Ovary (tissue), 3 donors: Measurements from ENCODE around the gene PRRT1.

Experiments
- EP300 ChIP-seq: sonication (generic); formaldehyde crosslinking; IDR thresholded peaks from one replicate; pipeline ENCODE4 v1.6.1; 2017; ENCODE audit warnings: antibody characterized with exemption
- POLR2A ChIP-seq: fragments of 450-650 bp; IDR thresholded peaks from one replicate; pipeline ENCODE4 v1.6.1; 2017; ENCODE audit warnings: antibody characterized with exemption, mild to moderate bottlenecking, moderate library complexity
- TF ChIP-seq, protein P1 (sequence below), 3 donors: fragments of 450-650 bp in 2 of 3; fragments of 200-600 bp in 1 of 3; IDR thresholded peaks; one replicate each; pipeline versions ENCODE4 v1.5.1 to v1.8.0; 2016 to 2022; ENCODE audit warnings: antibody characterized with exemption in 3 of 3, mild to moderate bottlenecking in 1 of 3
- donor health status: DM: no; HTN: no; CAD: no.

DNA sequence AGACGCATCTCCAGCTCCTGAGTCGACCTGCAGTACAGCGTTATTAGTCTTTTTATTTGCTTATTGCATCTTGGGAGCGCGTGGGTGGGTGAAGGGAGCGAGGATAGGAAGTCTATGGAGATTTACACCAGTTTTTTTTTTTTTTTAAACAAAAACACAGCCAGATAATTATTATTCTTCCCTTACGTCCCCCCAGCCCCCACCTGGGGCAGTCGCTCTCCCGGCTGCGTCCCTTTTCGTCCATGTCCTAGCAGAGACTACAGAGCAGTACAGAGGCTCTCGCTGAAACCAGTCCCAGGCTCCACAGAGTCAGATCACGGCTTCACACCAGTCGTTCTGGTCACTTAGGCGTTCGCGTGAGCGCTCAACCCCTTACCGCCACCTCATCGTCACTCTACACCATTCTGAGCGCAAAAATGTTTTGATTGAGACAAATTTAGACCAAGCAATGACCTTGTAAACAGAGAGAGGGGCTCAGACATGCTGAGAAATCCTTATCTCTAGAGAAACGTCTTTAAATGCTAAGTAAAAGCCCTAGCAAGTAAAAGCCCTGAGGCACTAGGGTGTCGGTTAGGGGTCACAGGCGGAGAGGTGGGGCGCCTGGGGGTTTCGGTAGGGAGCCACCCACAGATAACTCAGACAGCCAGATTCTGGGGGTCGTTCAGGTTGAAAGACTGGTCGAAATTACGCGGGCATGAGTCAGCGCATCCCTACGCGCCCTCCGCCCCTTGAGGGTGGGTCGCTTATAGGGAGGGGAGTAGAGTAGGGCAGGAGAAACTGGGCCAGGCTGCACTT lies 1.2 kb upstream of the PRRT1 start:
- TF ChIP-seq, protein P1, sequence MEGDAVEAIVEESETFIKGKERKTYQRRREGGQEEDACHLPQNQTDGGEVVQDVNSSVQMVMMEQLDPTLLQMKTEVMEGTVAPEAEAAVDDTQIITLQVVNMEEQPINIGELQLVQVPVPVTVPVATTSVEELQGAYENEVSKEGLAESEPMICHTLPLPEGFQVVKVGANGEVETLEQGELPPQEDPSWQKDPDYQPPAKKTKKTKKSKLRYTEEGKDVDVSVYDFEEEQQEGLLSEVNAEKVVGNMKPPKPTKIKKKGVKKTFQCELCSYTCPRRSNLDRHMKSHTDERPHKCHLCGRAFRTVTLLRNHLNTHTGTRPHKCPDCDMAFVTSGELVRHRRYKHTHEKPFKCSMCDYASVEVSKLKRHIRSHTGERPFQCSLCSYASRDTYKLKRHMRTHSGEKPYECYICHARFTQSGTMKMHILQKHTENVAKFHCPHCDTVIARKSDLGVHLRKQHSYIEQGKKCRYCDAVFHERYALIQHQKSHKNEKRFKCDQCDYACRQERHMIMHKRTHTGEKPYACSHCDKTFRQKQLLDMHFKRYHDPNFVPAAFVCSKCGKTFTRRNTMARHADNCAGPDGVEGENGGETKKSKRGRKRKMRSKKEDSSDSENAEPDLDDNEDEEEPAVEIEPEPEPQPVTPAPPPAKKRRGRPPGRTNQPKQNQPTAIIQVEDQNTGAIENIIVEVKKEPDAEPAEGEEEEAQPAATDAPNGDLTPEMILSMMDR (IDR thresholded peaks at IDR 0.05): no peak
- peak; percentile 19 for TF ChIP-seq POLR2A
- TF ChIP-seq EP300: no peak
